GM21576 (cell line): ENCODE results near the gene ZSCAN2.

Experiments used
- ATAC-seq: cut with Tn5 transposase; IDR thresholded peaks from one replicate; pipeline ENCODE4 v1.9.1; 2021; ENCODE audit warnings: mild to moderate bottlenecking, moderate library complexity; ENCODE audit not compliant: unreplicated experiment

Gene ZSCAN2

GRCh38 chr15:84598250-84598649, 2.6 kb upstream of the ZSCAN2 start:
- peak; percentile 37 for ATAC-seq

- ATAC-seq: no peak
These were observed 1.8 kb upstream of the ZSCAN2 start for GRCh38 chr15:84598993-84599392.

- no peak for ATAC-seq
These were observed 903 bp upstream of the ZSCAN2 start for GRCh38 chr15:84599906-84600305.

GRCh38 chr15:84600331-84600686, 500 bp upstream of the ZSCAN2 start:
- peak; percentile 1 for ATAC-seq

GRCh38 chr15:84601555-84601838, 688 bp downstream of the ZSCAN2 start:
- ATAC-seq: no peak

- no peak for ATAC-seq
These were observed 3.0 kb downstream of the ZSCAN2 start for GRCh38 chr15:84603630-84604379.

- ATAC-seq: no peak
These were observed 4.2 kb downstream of the ZSCAN2 start for GRCh38 chr15:84604826-84605553.

GRCh38 chr15:84605554-84605882, 4.7 kb downstream of the ZSCAN2 start:
- ATAC-seq: no peak

- no peak for ATAC-seq
These were observed 5.9 kb downstream of the ZSCAN2 start for GRCh38 chr15:84606653-84607120.

GRCh38 chr15:84608707-84609284, 8.0 kb downstream of the ZSCAN2 start:
- ATAC-seq: no peak

- ATAC-seq: no peak
These were observed 9.2 kb downstream of the ZSCAN2 start for GRCh38 chr15:84609818-84610525.

GRCh38 chr15:84611631-84612030, 10.8 kb downstream of the ZSCAN2 start:
- no peak for ATAC-seq

- ATAC-seq: no peak
These were observed 15.4 kb downstream of the ZSCAN2 start for GRCh38 chr15:84616235-84616634.

- no peak for ATAC-seq
These were observed 19.8 kb downstream of the ZSCAN2 start for GRCh38 chr15:84620626-84621025.

GRCh38 chr15:84621358-84621979, 20.7 kb downstream of the ZSCAN2 start:
- no peak for ATAC-seq

GRCh38 chr15:84624359-84624758, 23.6 kb downstream of the ZSCAN2 start:
- ATAC-seq: no peak

- no peak for ATAC-seq
These were observed 24.3 kb downstream of the ZSCAN2 start for GRCh38 chr15:84625123-84625522.

- ATAC-seq: no peak
These were observed 28.2 kb downstream of the ZSCAN2 start for GRCh38 chr15:84629033-84629432.

- ATAC-seq: no peak
These were observed 31.0 kb downstream of the ZSCAN2 start for GRCh38 chr15:84631706-84632272.

GRCh38 chr15:84633311-84634227, 32.8 kb downstream of the ZSCAN2 start:
- peak; percentile 34 for ATAC-seq
